Measurements from ENCODE around the gene MSS51.
A peak's percentile ranks its signal among the peaks of the same experiment; 100 is the strongest.
"Not testable (repeated sequence)": the region's sequence is repeated elsewhere in the genome, so short reads cannot be mapped to it uniquely, and the experiment has no call there.

MSS51 gene

DNA sequence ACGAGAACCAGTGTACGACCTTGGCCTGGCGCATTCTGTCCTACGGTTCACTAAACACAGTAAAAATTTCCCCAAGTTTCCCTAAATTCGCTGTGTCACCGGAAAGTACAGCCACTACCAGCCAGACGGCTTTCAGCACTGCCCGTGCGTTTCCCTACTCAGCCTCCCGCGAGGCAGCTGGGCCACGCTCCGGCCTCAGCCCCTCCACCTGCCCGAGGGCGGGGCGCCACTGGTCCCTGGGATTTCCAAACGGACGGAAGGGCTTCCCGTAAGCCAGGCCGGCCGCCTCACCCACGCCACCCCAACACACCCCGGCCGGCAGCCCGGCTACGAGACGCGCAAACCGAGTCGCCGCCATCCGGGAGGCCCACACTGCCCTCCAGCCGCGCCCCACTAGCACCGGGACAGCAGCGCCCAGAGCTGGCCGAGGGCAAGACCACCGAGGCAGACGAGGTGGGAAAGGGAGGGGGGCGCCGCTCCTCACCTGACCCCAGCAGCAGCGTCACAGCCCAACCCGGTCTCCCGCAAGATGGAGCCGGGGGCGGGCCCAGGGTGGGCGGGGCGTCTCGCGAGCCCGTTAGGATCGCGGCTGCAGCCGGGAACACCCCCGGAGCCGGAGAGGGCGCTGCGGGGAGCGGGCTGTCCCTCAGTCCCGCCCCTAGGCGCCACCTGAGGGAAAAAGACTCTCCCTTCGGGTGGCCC lies 19.7 kb downstream of the MSS51 start, which contains the start of gene ANXA7:
Gene ANXA7 (minus strand): TSS at position 531 of the 702 bp plus-strand sequence. CDS start 13,202 bp downstream, outside the sequence.
- peak; percentile 72 for DNase-seq

DNA sequence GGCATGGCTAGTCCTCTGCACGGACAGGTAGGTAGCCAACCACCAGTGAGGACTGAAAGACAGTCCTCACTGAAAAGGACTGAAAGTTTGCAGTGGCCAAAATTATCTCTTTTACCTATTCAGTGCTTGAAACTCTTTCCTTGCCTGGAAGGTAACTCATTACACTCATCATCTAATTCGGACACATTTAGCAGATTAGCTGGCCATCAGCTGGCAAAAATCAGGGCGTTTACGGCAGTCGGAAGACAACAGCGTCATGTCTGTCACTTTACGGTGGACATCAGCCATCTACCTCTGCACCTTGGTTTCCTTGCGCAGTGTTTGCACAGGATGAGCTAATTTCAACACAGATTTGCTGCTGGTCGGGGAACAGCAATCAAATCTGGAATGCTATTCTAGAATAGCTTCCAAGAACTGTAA lies 20.2 kb downstream of the MSS51 start:
- no peak for DNase-seq

DNA sequence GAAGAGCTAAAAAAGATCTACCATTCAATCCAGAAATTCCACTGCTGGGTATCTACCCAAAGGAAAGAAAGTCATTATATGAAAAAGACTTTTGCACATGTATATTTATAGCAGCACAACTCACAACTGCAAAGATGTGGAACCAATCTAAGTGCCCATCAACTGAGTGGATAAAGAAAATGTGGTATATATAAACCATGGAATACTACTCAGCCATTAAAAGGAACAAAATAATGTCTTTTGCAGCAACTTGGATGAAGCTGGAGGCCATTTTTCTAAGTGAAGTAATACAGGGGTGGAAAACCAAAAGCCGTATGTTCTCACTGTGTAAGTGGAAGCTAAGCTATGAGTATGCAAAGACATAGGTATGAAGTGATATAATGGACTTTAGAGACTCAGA lies 22.5 kb downstream of the MSS51 start:
- DNase-seq: no peak

DNA sequence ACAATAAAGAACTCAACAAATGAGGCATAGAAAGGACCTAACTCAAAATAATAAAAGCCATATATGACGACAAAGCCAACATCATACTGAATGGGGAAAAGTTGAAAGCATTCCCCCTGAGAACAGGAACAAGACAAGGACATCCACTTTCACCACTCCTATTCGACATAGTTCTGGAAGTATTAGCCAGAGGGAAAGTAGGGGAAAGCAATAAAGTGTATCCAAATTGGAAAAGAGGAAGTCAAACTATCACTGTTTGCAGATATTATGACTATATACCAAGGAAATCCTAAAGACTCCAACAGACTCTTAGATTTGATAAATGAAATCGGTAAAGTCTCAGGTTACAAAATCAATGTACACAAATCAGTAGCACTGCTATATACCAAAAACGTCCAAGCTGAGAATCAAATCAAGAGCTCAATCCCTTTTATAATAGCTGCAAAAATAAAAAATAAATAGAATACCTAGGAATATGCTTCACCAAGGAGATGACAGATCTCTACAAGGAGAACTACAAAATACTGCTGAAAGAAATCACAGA lies 24.3 kb downstream of the MSS51 start:
- DNase-seq: no peak

DNA sequence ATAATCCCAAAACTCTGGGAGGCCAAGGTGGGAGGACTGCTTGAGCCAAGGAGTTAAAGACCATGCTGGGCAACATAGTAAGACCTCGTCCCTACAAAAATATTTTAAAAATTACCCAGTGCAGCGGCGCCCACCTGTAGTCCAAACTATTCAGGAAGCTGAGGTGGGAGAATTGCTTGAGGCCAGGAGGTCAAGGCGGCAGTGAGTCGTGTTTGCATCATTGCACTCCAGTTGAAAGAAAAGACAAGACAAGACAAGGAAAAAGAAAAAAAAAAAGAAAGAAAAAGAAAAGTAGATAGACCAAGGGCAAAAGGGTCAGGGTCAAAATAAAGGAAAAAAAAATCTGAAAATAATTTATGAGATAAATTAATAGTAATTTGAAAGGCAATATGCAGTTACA lies 25.3 kb downstream of the MSS51 start:
- no peak for DNase-seq

DNA sequence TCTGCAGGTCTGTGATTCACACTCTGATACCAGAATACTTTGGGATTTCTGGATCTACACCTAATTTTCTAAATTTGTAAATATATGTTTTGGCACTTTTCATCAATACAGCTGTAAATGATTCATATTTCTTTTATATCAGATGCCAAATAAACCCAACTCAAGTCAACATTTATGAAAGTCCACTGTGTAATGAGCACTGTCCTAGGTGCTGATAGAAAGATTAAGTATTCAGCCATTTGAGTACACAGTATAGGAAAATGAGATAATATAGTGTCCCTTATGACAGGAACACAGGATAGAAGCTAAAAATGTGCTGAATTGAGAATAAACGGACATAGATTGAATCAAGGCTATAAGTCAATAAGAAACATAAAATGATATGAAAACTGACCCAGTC lies 25.9 kb downstream of the MSS51 start:
- DNase-seq: no peak

DNA sequence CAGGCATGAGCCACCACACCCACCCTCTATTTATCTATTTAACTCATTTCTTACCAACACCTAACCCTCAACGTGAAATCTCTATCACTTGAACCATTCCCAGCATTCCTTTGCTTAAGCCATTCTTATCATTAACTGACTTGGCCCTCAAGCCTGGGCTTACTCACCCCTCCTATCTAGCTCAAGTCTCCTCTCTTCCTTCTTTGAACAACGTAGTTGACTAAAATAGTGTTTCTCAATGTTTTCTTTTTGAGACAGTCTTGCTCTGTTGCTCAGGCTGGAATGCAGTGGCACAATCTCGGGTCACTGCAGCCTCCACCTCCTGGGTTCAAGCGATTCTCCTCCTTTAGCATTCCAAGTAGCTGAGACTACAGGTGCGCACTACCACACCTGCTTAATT lies 26.5 kb downstream of the MSS51 start:
- DNase-seq: no peak

DNA sequence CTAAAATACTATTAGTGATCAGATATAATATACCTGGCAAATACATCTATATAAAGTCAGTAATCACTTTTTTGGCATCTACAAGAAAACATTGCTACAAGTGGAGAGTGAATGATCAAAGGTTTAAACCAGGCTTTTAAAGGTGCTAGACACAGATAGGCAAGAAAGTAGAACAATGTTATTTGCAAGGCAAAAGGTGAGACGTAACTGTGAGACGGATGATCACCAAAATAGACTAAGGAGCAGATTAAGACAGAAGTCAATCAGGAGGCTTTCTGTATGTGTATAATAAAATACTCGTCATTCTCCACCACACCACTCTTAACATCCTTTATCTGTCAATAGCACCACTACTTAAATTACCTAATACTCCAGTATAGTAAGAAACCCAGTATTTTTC lies 27.8 kb downstream of the MSS51 start:
- DNase-seq: no peak

DNA sequence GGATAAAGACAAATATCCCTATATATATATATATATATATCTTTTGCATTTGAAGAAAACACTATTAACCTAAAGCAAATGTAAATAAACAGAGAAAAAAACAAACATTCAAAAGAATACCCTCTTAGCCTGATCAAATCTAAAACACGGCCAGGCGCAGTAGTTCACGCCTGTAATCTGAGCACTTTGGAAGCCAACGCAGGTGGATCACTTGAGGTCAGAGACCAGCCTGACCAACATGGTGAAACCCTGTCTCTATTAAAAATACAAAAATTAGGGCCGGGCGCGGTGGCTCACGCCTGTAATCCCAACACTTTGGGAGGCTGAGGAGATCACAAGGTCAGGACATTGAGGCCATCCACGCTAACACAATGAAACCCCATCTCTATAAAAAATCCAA lies 28.7 kb downstream of the MSS51 start:
- DNase-seq: no peak

DNA sequence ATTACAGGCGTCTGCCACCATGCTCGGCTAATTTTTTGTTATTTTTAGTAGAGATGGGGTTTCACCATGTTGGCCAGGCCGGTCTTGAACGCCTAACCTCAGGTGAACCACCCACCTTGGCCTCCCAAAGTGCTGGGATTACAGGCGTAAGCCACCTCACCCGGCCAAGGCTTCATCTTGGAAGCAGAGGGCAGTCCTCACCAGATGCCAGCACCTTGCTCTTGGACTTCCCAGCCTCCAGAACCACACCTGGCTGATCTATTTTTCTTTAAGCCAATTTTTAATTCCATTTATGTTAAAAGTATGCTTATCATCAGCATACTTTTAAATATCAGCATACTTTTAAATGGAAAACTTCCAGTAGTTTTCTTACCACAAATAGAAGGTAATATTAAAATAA lies 31.7 kb downstream of the MSS51 start:
- no peak for DNase-seq

DNA sequence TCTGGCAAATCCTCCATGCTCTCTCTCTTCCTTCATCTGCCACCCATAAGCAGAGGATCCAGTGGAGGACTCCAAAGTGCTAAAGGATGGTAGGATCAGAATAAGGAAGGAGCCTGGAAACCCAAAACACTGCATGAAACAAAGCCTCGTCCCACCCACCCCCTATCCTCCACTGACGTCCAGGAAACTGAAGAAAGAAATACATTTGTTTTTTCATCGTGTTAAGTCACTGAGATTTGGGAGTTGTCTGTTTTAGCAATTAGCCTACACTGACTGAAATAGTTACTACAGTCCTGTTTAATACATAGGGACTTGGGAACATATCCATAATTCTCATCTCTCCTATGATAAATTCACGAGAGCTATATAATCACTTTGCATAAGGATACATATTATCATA lies 34.3 kb downstream of the MSS51 start:
- DNase-seq: no peak

DNA sequence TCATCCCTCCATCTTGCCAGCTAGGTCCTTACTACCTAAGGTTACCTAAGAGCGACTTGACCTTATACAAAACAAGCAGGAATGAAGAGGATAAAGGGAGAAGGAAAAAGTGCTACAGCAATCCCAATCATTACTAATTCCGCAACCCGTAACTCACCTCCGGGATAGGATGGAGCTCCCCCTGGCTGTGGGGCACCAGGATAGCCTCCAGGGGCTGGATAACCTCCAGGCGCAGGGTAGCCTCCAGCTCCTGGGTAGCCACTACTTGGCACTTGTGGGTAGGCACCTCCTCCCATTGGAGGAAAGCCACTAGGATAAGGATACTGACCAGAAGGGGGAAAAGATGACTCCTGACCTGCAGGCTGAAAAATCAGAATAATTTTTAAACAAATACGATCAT lies 35.3 kb downstream of the MSS51 start:
- no peak for DNase-seq

DNA sequence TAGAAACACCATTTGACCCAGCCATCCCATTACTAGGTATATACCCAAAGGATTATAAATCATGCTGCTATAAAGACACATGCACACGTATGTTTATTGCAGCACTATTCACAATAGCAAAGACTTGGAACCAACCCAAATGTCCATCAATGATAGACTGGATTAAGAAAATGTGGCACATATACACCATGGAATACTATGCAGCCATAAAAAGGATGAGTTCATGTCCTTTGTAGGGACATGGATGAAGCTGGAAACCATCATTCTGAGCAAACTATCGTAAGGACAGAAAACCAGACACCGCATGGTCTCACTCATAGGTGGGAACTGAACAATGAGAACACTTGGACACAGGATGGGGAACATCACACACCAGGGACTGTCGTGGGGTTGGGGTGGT lies 39.0 kb downstream of the MSS51 start:
- not testable (repeated sequence) for DNase-seq

DNA sequence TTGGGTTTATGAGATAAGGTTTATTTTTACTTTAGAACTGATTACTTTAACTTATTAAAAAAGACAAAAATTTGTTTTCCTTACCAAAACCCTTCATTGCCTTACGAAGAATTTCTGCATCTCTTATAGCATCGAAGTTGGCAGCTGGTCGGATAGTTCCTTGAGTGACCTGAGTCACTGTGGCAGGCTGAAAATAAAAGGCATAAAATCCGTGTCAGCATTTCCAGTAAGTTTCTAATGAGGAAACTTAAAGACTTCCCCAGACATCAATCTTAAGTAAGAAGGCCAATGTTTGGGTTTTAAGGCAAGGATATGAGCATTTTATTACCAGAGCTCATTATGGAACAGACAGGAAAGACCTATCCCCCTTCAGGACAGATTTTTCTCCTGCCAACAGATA lies 45.1 kb downstream of the MSS51 start:
- DNase-seq: no peak

DNA sequence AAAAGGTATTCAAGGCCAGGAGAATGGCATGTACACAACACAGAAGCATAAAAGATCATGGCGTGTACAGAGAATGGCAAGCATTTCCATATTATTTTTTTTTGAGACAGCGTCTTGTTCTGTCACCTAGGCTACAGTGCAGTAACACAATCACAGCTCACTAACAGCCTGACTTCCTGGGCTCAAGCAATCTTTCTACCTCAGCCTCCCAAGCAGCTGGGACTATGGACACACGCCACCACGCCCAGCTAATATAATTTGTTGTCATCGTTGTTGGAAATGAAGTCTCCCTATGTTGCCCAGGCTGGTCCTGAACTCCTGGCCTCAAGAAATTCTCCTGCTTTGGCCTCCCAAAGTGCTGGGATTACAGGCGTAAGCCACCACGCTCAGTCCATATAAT lies 46.8 kb downstream of the MSS51 start:
- no peak for DNase-seq

DNA sequence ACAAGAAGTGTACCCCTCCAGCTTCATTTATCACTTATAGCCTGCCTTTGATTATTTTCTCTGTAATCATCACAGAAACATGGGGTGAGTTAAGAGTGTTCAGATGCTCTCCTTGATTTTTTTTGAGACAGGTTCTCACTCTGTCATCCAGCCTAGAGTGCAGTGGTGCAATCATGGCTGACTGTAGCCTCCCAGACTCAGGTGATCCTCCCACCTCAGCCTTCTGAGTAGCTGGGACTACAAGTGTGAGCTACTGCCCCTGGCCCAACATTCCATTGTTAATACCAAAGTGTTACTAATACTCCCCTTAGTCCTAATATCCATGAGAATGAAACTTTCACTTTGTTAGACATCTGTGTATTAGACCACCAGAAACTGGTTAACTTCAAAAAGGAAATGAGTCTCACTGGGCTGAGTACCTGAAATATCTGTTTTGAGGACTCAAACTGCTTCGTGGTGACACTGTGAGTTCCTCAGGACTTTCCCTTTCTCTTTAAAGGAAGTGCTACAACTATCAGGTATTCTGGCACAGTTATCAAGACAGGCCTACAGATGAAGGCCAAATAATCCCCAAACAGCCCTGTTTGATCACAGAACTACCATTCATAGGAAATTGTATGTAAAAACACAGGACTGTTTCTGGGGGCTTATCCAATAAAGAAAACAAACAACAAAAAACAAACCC lies 54.2 kb downstream of the MSS51 start:
- DNase-seq: no peak

DNA sequence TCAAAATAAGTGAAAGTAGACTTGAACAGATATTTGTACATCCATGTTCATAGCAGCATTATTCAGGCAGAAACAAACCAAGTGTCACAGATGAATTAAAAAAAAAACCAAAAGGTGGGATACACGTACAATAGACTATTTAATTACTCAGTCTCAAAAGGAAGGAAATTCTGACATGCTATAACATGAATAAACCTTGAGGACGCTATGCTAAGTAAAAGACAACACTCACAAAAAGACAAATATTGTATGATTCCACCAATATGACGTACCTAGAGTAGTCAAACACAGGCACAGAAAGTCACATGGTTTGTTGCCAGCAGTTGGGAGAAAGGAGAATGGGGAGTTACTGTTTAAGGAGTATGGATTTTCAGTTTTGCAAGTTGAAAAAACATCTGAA lies 56.7 kb downstream of the MSS51 start:
- DNase-seq: no peak

Data from cortex of kidney (tissue), 1 donor.